Lower lobe of right lung (tissue), 2 donors: ENCODE measurements around the gene CKM. TPM values are rescaled to one million over a fixed set of nuclear protein-coding genes. Genes with fewer than 3 reads are reported as not detected.
"Not testable (repeated sequence)": the region's sequence is repeated elsewhere in the genome, so short reads cannot be mapped to it uniquely, and the experiment has no call there.

Experiments used
- ATAC-seq, 2 donors: fragments of 200-7000 bp; cut with Tn5 transposase; one replicate each; pipeline ENCODE4 v1.9.1; 2020 to 2022; ENCODE audit warnings: mild to moderate bottlenecking in 2 of 2, moderate library complexity in 2 of 2
- DNase-seq: peaks from one replicate; pipeline ENCODE4 v3.0.0-alpha.2; 2020
- H3K27ac ChIP-seq: fragments of 200-600 bp; one replicate; pipeline ENCODE4 v1.8.0; 2022
- H3K27me3 ChIP-seq: fragments of 200-600 bp; one replicate; pipeline ENCODE4 v1.8.0; 2022; ENCODE audit warnings: low read depth
- H3K36me3 ChIP-seq: fragments of 200-600 bp; one replicate; pipeline ENCODE4 v1.8.0; 2022; ENCODE audit warnings: mild to moderate bottlenecking
- H3K4me1 ChIP-seq: fragments of 200-600 bp; one replicate; pipeline ENCODE4 v1.8.0; 2022
- H3K4me3 ChIP-seq: fragments of 200-600 bp; one replicate; pipeline ENCODE4 v1.8.0; 2022; ENCODE audit warnings: mild to moderate bottlenecking
- H3K9me3 ChIP-seq: fragments of 200-600 bp; one replicate; pipeline ENCODE4 v1.8.0; 2022
- intact Hi-C: fragments of 100-400 bp; cut with DNase I; formaldehyde crosslinking; loops from one replicate; pipeline ENCODE4 v1.11.0; 2022
- total RNA-seq: library from RNA; stranded (reverse); fragmentation: NEBNext Ultra II Directional; extraction: Animal tissue kit (Norgen Biotek cat#: 25700); gene quantifications from one replicate; pipeline ENCODE4 v1.2.1, GENCODE V29; 2021
- TF ChIP-seq, protein P1 (sequence below): fragments of 200-600 bp; IDR thresholded peaks from one replicate; pipeline ENCODE4 v1.8.0; 2022; ENCODE audit warnings: antibody characterized with exemption, mild to moderate bottlenecking
- donor health status: DM: no; HTN: yes; CAD: no; lungs with severe emphysema.

CKM gene
- total RNA-seq, 1 donor from 2014 or later: 0.24 TPM

DNA sequence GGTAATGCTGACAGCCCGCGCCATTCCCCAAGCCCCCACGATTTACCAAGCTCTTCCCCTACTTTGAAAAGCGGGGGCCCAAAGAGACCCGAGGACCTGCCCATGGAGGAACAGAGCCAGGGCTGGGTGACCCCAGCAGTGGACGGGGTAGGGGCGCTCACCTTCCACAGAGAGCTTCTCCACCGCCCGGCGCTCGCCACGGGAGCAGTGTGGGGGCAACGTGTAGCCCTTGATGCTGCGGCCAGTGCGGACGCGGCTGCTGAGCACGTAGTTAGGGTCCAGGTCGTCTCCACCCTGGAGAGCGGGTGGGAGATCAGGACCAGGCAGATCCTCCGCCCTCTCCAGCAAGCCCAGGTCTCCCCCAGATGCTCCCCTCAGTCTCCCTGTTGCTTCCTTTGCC lies 7.4 kb downstream of the CKM start:
- intact Hi-C loops: no loop called here
- Histone ChIP-seq H3K4me1 (no peaks in the 10 kb centered on the region), H3K36me3 (no peaks in the 10 kb centered on the region), H3K27me3 (peaks cover 25% of the 10 kb centered on the region), H3K27ac (no peak overlapping the region), H3K4me3 (no peak overlapping the region), H3K9me3 (no peaks in the 10 kb centered on the region)
- ATAC-seq: no peak
- TF ChIP-seq, protein P1, sequence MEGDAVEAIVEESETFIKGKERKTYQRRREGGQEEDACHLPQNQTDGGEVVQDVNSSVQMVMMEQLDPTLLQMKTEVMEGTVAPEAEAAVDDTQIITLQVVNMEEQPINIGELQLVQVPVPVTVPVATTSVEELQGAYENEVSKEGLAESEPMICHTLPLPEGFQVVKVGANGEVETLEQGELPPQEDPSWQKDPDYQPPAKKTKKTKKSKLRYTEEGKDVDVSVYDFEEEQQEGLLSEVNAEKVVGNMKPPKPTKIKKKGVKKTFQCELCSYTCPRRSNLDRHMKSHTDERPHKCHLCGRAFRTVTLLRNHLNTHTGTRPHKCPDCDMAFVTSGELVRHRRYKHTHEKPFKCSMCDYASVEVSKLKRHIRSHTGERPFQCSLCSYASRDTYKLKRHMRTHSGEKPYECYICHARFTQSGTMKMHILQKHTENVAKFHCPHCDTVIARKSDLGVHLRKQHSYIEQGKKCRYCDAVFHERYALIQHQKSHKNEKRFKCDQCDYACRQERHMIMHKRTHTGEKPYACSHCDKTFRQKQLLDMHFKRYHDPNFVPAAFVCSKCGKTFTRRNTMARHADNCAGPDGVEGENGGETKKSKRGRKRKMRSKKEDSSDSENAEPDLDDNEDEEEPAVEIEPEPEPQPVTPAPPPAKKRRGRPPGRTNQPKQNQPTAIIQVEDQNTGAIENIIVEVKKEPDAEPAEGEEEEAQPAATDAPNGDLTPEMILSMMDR: no peak
- no peak for DNase-seq

DNA sequence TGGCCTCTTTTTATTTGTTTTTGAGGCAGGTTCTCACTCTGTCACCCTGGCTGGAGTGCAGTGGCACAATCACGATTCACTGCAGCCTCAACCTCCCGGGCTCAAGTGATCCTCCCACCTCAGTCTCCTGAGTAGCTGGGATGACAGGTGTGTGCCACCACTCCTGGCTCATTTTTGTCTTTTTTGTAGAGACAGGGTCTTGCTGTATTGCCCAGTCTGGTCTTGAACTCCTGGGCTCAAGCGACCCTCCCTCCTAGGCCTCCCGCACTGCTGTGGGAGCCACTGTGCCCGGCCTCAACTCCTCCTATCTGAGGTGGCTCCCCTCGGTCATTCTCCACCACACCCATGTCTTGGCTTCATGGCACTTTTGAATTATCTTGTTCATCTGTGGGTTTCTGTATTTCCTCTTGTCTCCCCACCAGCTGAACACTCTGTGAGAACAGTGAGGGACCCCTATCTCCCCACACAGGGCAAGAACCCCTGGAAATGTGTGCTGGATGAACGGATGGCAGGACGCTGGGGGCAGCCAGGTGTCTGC lies 7.9 kb downstream of the CKM start:
- Histone ChIP-seq H3K27ac (no peak overlapping the region), H3K4me1 (no peaks in the 10 kb centered on the region), H3K4me3 (no peak overlapping the region), H3K9me3 (no peaks in the 10 kb centered on the region), H3K36me3 (no peaks in the 10 kb centered on the region), H3K27me3 (peaks cover 25% of the 10 kb centered on the region)
- DNase-seq (no peak), ATAC-seq (no peak)
- TF ChIP-seq, protein P1: no peak
- intact Hi-C loops: no loop called here

DNA sequence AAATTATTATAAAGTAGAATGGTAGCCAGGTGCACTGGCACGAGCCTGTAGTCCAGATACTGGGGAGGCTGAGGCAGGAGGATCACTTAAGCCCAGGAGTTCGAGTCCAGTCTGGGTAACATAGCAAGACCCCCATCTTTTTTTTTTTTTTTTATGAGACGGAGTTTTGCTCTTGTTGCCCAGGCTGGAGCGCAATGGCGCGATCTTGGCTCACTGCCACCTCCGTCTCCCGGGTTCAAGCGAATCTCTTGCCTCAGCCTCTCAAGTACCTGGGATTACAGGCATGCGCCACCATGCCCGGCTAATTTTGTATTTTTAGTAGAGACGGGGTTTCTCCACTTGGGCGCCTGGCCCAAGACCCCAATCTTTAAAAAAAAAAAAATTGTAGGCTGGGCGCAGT lies 10.4 kb downstream of the CKM start:
- H3K9me3 ChIP-seq, intact Hi-C loops, H3K36me3 ChIP-seq, H3K27ac ChIP-seq, ATAC-seq, H3K4me1 ChIP-seq, DNase-seq, H3K4me3 ChIP-seq: not testable (repeated sequence)
- H3K27me3 ChIP-seq: peaks cover 14% of the 10 kb centered on the region

DNA sequence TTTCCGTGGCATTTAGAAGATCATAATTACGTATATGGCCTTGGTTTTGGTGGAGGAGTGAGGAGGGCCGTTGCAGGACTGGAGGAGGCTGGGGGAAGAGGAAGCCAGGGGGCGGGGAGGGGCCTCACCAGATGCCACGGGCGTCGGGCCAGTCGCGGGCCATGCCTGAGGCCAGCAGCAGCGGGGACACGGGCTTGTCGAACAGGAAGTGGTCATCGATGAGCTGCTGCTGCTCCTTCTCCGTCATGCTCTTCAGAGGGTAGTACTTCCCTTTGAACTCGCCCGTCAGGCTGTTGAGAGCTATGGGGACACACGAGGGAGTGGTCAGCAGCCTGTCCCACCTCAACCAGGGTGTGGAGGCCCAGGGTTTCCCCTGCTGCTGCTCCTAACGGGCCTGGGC lies 11.1 kb downstream of the CKM start:
- H3K4me3 ChIP-seq: no peak overlapping the region
- no peak overlapping the region for H3K27ac ChIP-seq
- TF ChIP-seq, protein P1: no peak
- no peaks in the 10 kb centered on the region for H3K36me3 ChIP-seq
- no peaks in the 10 kb centered on the region for H3K4me1 ChIP-seq
- intact Hi-C loops: no loop called here
- ATAC-seq (peak; percentile 24 to 29), DNase-seq (peak; percentile 51)
- peaks cover 8% of the 10 kb centered on the region for H3K27me3 ChIP-seq
- no peaks in the 10 kb centered on the region for H3K9me3 ChIP-seq

DNA sequence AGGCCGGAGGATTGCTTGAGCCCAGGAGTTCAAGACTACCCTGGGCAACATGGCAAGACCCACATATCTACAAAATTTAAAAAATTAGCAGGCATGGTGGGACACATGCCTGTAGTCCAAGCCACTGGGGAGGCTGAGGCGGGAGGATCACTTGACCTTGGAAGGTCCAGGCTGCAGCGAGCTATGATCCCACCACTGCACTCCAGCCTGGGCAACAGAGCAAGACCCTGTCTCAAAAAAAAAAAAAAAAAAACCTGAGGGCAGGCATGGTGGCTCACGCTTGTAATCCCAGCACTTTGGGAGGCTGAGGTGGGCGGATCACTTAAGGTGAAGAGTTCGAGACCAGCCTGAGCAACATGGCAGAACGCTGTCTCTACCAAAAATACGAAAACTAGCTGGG lies 13.4 kb downstream of the CKM start:
- H3K4me3 ChIP-seq, DNase-seq, ATAC-seq, H3K9me3 ChIP-seq, H3K27me3 ChIP-seq, H3K36me3 ChIP-seq, intact Hi-C loops, H3K4me1 ChIP-seq, H3K27ac ChIP-seq: not testable (repeated sequence)

DNA sequence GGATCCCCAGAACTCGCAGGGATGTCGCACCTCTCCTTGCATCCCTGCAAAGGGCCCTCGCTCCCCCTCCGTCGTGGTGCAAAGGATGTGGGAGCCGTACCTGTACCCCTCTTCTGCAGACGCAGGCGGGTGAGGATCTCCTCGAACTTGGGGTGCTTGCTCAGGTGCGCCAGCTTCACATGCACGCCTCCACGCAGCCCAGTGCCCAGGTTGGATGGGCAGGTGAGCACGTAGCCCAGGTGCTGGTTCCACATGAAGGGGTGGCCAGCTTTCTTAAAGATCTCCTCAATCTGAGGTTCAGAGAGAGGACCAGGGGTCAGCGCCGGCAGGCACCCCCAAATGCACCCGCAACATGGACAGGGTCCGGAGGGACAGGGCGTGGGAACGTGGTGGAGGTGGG lies 15.3 kb downstream of the CKM start:
- DNase-seq (no peak), ATAC-seq (no peak)
- peaks cover 5% of the 10 kb centered on the region for H3K36me3 ChIP-seq
- no peaks in the 10 kb centered on the region for H3K27me3 ChIP-seq
- no peak overlapping the region for H3K4me3 ChIP-seq
- H3K27ac ChIP-seq: no peak overlapping the region
- TF ChIP-seq, protein P1: no peak
- H3K4me1 ChIP-seq: no peaks in the 10 kb centered on the region
- H3K9me3 ChIP-seq: no peaks in the 10 kb centered on the region
- intact Hi-C loops: no loop called here
